LHCN-M2 (cell line): ENCODE measurements around the gene FBXO4. TPM values are rescaled to one million over a fixed set of nuclear protein-coding genes. Genes with fewer than 3 reads are reported as not detected.
"Not testable (repeated sequence)": the region's sequence is repeated elsewhere in the genome, so short reads cannot be mapped to it uniquely, and the experiment has no call there.

Experiments
- DNase-seq: peaks from one replicate; pipeline ENCODE4 v3.0.0-alpha.2; 2012; ENCODE audit warnings: low read depth
- total RNA-seq: library from RNA; depleted of rRNA; stranded (reverse); fragments of >200 nt; gene quantifications from 2 replicates; pipeline ENCODE4 v1.2.3, GENCODE V29; 2014; rRNA removed

The FBXO4 gene
- total RNA-seq, 1 experiment from 2014 or later = 23.1 TPM

- no peak for DNase-seq
Observed at GRCh38 chr5:41980870-41981269, 55.8 kb downstream of the FBXO4 start.

- not testable (repeated sequence) for DNase-seq
Observed at GRCh38 chr5:41982858-41983257, 57.8 kb downstream of the FBXO4 start.

- no peak for DNase-seq
Observed at GRCh38 chr5:41983284-41983683, 58.2 kb downstream of the FBXO4 start.

- DNase-seq = no peak
Observed at GRCh38 chr5:41985945-41986695, 61.0 kb downstream of the FBXO4 start.

Other genes starting within 250 kb of the FBXO4 start
- gene OXCT1, start 54.9 kb upstream of the FBXO4 start, total RNA-seq = 38.7 and 39.9 TPM in 2 replicates
- 15.2 and 21.8 TPM in 2 replicates for gene RIMOC1, start 20.9 kb upstream of the FBXO4 start, total RNA-seq